GM18520 (cell line): Measurements from ENCODE around the gene TIMM17A.
"Not testable (repeated sequence)": the region's sequence is repeated elsewhere in the genome, so short reads cannot be mapped to it uniquely, and the experiment has no call there.

Experiments used
- ATAC-seq: cut with Tn5 transposase; IDR thresholded peaks from one replicate; pipeline ENCODE4 v1.9.1; 2021; ENCODE audit not compliant: unreplicated experiment

Gene TIMM17A

GRCh38 chr1:201939574-201939973, 15.7 kb upstream of the TIMM17A start:
- ATAC-seq = no peak

GRCh38 chr1:201940316-201940715, 15.0 kb upstream of the TIMM17A start:
- not testable (repeated sequence) for ATAC-seq

GRCh38 chr1:201941420-201942128, 13.7 kb upstream of the TIMM17A start:
- ATAC-seq = no peak

GRCh38 chr1:201942129-201942495, 13.2 kb upstream of the TIMM17A start:
- ATAC-seq = no peak

- no peak for ATAC-seq
These were observed 11.3 kb upstream of the TIMM17A start for GRCh38 chr1:201944002-201944401.

GRCh38 chr1:201944639-201945038, 10.7 kb upstream of the TIMM17A start:
- ATAC-seq = no peak

- no peak for ATAC-seq
These were observed 10.1 kb upstream of the TIMM17A start for GRCh38 chr1:201945157-201945556.

- no peak for ATAC-seq
These were observed 9.5 kb upstream of the TIMM17A start for GRCh38 chr1:201945863-201946223.

GRCh38 chr1:201946224-201946908, 8.9 kb upstream of the TIMM17A start, which contains the start of gene LMOD1:
Gene LMOD1 (minus strand): TSS chr1:201946548. CDS start chr1:201946340, 208 bp downstream.
- ATAC-seq = no peak

GRCh38 chr1:201947697-201948008, 7.7 kb upstream of the TIMM17A start:
- no peak for ATAC-seq

GRCh38 chr1:201949491-201949890, 5.8 kb upstream of the TIMM17A start:
- ATAC-seq = no peak

GRCh38 chr1:201954263-201955008, 867 bp upstream of the TIMM17A start:
- no peak for ATAC-seq

GRCh38 chr1:201955729-201956143, 433 bp downstream of the TIMM17A start:
- ATAC-seq = no peak

- no peak for ATAC-seq
These were observed 3.0 kb downstream of the TIMM17A start for GRCh38 chr1:201958348-201958747.

GRCh38 chr1:201962382-201962781, 7.1 kb downstream of the TIMM17A start:
- not testable (repeated sequence) for ATAC-seq

GRCh38 chr1:201964261-201964660, 9.0 kb downstream of the TIMM17A start:
- no peak for ATAC-seq

GRCh38 chr1:201966171-201966570, 10.9 kb downstream of the TIMM17A start:
- no peak for ATAC-seq

GRCh38 chr1:201968202-201968925, 13.1 kb downstream of the TIMM17A start:
- no peak for ATAC-seq

GRCh38 chr1:201970334-201971159, 15.2 kb downstream of the TIMM17A start:
- no peak for ATAC-seq

GRCh38 chr1:201982082-201982622, 26.8 kb downstream of the TIMM17A start:
- ATAC-seq = peak; percentile 5
